Spleen (tissue), 7 donors: ENCODE data around the gene COL1A1.

ENCODE experiments used
- CTCF ChIP-seq, 11 experiments: fragments of 200-600 bp in 7 of 11; fragments of 450-650 bp in 4 of 11; sonication (generic) in 4 of 11; IDR thresholded peaks in 8 of 11; conservative IDR thresholded peaks in 3 of 11; 1 replicate in 7 of 11; 2 replicates in 4 of 11; pipeline versions ENCODE4 v1.4.0 to v1.8.0; 2016 to 2021; ENCODE audit warnings: antibody characterized with exemption in 11 of 11, inconsistent platforms in 4 of 11, mild to moderate bottlenecking in 1 of 11
- POLR2A ChIP-seq, 3 donors: fragments of 450-650 bp; IDR thresholded peaks; one replicate each; pipeline ENCODE4 v1.5.1; 2017; ENCODE audit warnings: antibody characterized with exemption in 3 of 3, mild to moderate bottlenecking in 1 of 3
- POLR2AphosphoS5 ChIP-seq, 3 donors: sonication (generic); formaldehyde crosslinking; IDR thresholded peaks; one replicate each; pipeline ENCODE4 v1.5.1; 2017; ENCODE audit warnings: antibody characterized with exemption in 3 of 3
- donor health status: DM: no; HTN: no; CAD: no; lungs with moderate emphysema.
- donor health status: DM: no; HTN: no; CAD: no.
- donor health status: DM: no; HTN: no; CAD: no.

GRCh38 chr17:50144355-50144754, 57.1 kb downstream of the COL1A1 start:
- no peak for TF ChIP-seq POLR2A (IDR thresholded peaks at IDR 0.05)
- TF ChIP-seq CTCF (IDR thresholded peaks at IDR 0.05 in 8 of 11, conservative IDR thresholded peaks at IDR 0.05 in 3 of 11): no peak
- TF ChIP-seq POLR2AphosphoS5 (IDR thresholded peaks at IDR 0.05): peak in 1 of 3 donors; percentile 3
